Glomerular endothelial cell (primary cell): ENCODE measurements around the gene CATSPERZ. TPM values are rescaled to one million over a fixed set of nuclear protein-coding genes. Genes with fewer than 3 reads are reported as not detected.

Experiments
- DNase-seq: peaks from one replicate; pipeline ENCODE4 v3.0.0-alpha.2; 2011; ENCODE audit warnings: low read depth, low spot score; ENCODE audit errors: extremely low read depth
- total RNA-seq: library from RNA; depleted of rRNA; stranded (reverse); fragments of >200 nt; gene quantifications from 2 replicates; pipeline ENCODE4 v1.2.3, GENCODE V29; 2015

The CATSPERZ gene
- total RNA-seq, 1 donor from 2014 or later = not detected

GRCh38 chr11:64337538-64338249 is 37.5 kb downstream of the CATSPERZ start:
- no peak for DNase-seq

GRCh38 chr11:64338716-64339115 is 38.6 kb downstream of the CATSPERZ start:
- DNase-seq = no peak

DNA sequence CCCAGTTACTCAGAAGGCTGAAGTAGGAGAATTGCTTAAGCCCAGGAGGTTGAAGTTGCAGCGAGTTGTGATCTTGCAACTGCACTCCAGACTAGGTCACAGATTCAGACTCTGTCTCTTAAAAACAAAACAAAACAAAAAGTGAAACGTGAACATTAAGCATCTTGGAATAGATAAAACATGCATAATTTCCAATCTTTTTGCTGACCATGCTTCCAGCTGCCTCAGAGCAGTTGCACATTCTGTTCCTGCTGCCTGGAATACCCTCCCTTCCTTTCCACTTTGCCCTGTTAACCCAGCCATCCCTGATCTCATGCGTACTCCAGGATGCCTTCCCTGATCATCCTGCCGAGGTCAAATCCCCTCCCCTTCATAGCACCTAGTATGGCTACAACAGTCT is 39.1 kb downstream of the CATSPERZ start:
- no peak for DNase-seq

GRCh38 chr11:64339754-64340408 is 39.7 kb downstream of the CATSPERZ start, which contains the start of gene CCDC88B:
TSS of gene CCDC88B (plus strand) at chr11:64340204. CDS start at chr11:64340267, 63 bp downstream.
- no peak for DNase-seq

GRCh38 chr11:64340671-64341335 is 40.6 kb downstream of the CATSPERZ start:
- no peak for DNase-seq

DNA sequence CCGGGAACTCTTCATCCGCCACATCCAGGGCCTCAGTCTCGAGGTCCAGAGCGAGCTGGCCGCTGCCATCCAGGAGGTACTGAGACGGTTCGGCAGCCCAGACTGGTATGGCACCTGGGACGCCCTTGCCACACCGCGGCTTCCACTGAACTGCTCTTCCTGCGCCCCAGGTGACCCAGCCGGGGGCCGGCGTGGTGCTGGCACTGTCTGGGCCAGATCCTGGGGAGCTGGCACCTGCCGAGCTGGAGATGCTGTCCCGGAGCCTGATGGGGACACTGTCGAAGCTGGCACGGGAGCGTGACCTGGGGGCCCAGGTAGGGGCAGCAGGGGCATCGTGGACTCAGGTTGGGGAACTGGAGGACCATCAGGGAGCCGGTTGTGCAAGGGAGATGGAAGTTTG is 41.3 kb downstream of the CATSPERZ start:
- no peak for DNase-seq

GRCh38 chr11:64341851-64342791 is 42.0 kb downstream of the CATSPERZ start:
- DNase-seq = no peak

DNA sequence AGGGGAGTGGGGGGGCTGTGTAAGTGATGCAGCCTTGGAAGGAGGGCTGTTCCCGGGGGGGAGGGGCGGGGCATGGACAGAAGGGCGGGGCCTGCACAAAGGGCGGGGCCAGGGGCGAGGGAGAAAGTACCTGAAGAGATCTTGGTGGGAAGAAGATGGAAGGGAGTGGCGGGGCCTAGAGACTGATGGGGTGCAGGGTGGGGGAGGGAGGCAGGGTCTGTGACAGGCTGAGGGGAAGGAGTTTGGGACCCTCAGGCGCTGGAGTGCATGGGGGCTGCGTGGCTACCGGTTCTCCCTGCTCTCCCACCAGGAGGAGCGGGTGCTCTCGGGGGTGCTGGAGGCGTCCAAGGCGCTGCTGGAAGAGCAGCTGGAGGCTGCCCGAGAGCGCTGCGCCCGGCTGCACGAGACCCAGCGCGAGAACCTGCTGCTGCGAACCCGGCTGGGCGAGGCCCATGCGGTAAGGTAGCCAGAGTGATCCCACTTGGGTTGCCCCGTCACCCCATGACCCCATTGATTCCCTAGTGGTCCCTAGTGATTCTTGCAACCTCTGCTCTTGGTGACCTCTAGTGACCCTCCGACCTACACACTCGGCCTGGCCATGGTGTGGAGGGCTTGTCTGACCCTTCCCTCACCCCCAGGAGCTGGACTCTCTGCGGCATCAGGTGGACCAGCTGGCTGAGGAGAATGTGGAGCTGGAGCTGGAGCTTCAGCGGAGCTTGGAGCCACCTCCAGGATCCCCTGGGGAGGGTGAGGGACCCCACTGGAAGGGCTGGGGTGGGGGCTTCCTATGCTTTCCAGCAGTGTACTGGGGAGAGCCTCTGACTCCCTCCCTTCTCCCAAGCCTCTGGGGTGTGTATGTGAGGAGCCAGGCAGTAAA is 42.9 kb downstream of the CATSPERZ start:
- DNase-seq = no peak

- DNase-seq = no peak
Observed at GRCh38 chr11:64343767-64344559, 43.8 kb downstream of the CATSPERZ start.

- no peak for DNase-seq
Observed at GRCh38 chr11:64344787-64345186, 44.6 kb downstream of the CATSPERZ start.

GRCh38 chr11:64347193-64347867 is 47.2 kb downstream of the CATSPERZ start:
- DNase-seq = no peak

- no peak for DNase-seq
Observed at GRCh38 chr11:64348383-64349024, 48.3 kb downstream of the CATSPERZ start.

- no peak for DNase-seq
Observed at GRCh38 chr11:64349025-64349387, 48.8 kb downstream of the CATSPERZ start.

GRCh38 chr11:64349404-64349803 is 49.2 kb downstream of the CATSPERZ start:
- DNase-seq = no peak

DNA sequence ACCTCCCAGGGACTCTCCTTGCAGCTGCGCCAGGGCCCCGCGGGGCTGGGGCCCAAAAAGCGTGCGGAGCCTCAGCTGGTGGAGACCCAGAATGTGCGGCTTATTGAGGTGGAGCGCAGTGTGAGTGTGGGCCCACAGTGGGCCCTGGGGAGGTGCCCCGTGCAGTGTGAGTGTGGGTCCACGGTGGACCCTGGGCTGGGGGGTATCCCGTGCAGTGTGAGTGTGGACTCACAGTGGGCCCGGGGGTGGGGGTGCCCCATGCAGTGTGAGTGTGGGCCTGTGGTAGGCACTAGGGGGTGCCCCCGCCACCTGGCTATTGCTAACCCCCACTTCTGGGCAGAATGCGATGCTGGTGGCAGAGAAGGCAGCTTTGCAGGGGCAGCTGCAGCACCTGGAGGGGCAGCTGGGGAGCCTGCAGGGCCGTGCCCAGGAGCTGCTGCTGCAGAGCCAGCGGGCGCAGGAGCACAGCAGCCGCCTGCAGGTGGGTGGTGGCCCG is 51.0 kb downstream of the CATSPERZ start:
- no peak for DNase-seq

DNA sequence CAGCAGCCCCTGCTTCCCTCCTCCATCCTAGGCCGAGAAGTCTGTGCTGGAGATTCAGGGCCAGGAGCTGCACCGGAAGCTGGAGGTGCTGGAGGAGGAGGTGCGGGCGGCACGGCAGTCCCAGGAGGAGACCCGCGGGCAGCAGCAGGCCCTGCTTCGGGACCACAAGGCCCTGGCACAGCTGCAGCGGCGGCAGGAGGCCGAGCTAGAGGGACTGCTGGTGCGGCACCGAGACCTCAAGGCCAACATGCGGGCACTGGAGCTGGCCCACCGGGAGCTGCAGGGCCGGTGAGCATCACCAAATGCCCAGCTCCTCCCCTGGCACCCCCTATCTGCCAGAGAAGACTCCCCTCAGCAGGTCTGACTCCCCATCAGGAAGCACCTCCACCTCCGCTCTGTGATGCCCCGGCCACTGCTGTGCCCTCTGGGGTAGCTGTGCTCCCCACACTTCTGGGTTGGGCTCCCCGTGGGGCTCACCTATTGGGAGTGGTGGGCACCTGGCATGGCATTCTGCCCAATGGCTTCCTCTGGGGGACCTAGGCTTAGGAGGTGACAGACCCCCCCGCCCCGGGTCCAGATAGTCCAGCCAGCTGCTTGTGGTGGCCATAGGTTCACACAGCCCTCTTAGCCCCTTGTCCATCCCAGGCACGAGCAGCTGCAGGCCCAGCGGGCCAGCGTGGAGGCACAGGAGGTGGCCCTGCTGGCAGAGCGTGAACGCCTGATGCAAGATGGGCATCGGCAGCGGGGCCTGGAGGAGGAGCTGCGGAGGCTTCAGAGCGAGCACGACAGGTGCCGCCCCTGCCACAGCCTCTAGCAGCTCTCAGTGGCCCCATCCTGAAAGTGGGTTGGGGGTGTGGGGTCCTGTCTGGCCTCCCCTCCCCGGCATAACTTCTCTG is 52.2 kb downstream of the CATSPERZ start:
- DNase-seq = no peak
